SK-N-SH treated with all-trans-retinoic acid at 6 μM for 48 hours (cell line): Measurements from ENCODE around the gene NTM.

Source experiments
- ARNTL ChIP-seq: fragments of 450-650 bp; formaldehyde crosslinking; IDR thresholded peaks from 2 replicates; pipeline ENCODE4 v1.5.0; 2020; ENCODE audit warnings: low read depth, mild to moderate bottlenecking, moderate library complexity, borderline replicate concordance
- GLIS3 ChIP-seq: fragments of 250-450 bp; sonication (Bioruptor Pico); IDR thresholded peaks from 2 replicates; pipeline ENCODE4 v1.5.0; 2020; ENCODE audit warnings: mild to moderate bottlenecking, moderate library complexity
- ISL1 ChIP-seq: fragments of 250-450 bp; sonication (Bioruptor Pico); IDR thresholded peaks from 2 replicates; pipeline ENCODE4 v2.1.2; 2022; ENCODE audit warnings: mild to moderate bottlenecking, moderate library complexity
- OSR1 ChIP-seq: fragments of 250-450 bp; sonication (Bioruptor Pico); IDR thresholded peaks from 2 replicates; pipeline ENCODE4 v1.8.0; 2022; ENCODE audit warnings: moderate library complexity, mild to moderate bottlenecking, inconsistent platforms
- PATZ1 ChIP-seq: fragments of 250-450 bp; sonication (Bioruptor Pico); IDR thresholded peaks from 2 replicates; pipeline ENCODE4 v1.8.0; 2020; ENCODE audit warnings: mild to moderate bottlenecking, moderate library complexity, borderline replicate concordance

- no peak for TF ChIP-seq ARNTL (CRISPR knock-in tag)
- TF ChIP-seq PATZ1 (CRISPR knock-in tag): no peak
- no peak for TF ChIP-seq GLIS3 (CRISPR knock-in tag)
- no peak for TF ChIP-seq OSR1 (CRISPR knock-in tag)
- TF ChIP-seq ISL1 (CRISPR knock-in tag): no peak
These were observed 1.3 kb downstream of the NTM start for GRCh38 chr11:131371791-131372104.
